ENCODE data around the gene TBC1D10B.
"Not testable (repeated sequence)": the region's sequence is repeated elsewhere in the genome, so short reads cannot be mapped to it uniquely, and the experiment has no call there.

TBC1D10B gene

DNA sequence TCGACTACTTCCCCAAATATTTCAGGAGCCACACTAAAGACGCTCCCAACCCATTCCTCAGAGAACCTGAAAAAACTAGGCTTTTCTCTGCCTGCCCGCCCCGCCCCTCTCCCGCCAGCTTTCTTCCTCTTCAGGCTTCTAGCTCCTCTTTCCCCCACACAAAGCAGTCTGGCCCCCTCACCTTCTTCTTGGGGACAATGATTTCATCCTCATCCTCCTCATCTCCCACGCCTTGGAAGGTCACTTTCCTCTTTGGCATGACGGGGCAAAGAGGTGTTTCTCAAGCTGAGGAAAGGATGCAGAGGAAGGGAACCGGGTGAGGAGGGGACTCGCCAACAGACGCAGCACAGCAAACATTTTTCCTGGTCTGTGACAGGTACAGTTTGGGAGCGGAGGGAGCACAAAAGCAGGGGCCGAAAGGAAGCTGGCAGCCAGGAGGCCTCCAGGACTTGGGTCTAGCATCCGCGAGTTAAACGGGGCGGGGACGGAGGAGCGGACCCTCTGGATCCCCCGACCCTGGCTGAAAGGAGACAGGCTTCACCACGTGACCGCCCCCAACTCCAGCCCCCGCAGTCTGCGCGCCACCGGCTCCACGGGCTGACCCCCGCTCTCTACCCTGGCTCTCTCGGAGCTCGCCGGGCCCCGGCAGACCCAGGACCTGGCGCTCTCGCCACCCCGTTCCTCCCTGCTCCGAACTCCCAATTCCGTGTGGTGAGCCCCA, 15.7 kb downstream of the TBC1D10B start:
- no peak for DNase-seq

DNA sequence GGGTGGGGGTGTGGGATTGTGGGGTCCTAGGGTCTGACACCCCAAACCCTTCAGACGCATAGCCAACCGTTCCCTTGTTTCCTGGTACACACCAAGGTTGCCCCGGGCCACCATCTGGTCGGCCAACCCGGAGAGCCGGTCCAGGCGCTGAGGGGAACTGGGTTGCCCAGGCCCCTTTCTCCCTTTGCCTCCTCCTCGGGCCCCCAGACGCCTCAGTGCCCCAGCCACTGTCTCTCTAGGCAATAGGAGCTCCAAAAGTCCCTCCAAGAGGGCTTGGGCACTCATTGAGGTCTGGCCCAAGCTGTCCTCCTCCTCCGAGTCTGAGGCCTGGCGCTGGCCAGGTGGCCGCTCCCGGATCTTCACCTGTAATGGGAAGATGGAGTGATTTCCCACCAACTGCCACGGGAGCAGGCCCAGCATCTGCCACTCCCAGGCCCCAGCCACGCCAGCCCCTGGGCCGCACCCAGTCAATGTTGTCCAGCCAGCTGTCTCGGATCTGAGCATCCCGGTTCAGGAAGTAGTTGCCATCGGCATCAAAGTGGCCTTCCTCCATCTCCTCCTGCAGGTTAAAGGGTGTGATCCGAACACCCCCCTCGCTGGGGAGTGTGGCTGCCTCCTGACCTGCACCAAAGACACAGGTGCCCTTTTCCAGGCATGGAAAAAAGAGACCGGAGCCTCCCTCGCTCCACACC, 16.7 kb downstream of the TBC1D10B start:
- no peak for DNase-seq

DNA sequence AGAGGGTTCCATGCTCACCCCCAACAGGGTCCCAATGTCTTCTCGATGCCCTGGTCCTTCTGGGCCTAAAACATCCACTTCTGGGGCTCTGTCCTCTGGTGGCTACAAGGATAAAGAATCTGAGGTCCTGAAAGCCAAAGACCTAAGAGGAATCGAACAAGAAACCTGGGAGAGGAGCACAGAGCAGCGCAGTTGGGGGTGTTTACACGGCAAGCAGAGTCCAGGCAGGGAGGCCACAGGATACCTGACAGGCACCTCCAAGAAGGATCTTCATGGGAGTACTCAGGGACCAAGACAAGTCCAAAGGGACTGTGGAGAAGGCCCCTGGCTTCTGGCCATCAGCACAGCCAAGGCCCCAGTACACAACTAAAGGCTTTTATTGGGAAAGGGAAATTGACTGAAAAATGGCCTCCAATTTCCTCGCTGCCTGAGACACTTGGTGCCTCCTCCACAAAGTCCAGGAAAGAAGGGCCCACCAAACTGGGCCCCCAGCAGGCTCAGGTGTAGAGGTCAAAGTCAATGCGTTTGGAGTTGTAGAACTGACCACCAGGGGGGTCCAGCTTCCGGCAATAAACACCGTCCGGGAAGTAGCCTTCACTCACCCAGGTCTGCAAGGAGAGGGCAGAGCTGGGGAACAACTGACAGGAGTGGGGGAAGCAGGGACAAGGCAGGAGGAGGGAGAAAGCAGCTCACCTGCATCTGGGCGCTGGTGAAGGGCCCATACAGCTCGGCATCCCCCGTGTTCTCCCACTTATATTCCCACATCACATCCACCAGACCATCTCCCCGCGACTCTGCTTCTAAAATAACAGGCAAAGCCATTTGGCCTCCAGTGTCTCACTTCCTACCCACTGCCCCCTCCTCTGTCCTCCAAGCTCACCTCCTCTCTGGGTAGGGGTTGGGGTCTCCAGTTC, 17.5 kb downstream of the TBC1D10B start:
- DNase-seq: no peak

DNA sequence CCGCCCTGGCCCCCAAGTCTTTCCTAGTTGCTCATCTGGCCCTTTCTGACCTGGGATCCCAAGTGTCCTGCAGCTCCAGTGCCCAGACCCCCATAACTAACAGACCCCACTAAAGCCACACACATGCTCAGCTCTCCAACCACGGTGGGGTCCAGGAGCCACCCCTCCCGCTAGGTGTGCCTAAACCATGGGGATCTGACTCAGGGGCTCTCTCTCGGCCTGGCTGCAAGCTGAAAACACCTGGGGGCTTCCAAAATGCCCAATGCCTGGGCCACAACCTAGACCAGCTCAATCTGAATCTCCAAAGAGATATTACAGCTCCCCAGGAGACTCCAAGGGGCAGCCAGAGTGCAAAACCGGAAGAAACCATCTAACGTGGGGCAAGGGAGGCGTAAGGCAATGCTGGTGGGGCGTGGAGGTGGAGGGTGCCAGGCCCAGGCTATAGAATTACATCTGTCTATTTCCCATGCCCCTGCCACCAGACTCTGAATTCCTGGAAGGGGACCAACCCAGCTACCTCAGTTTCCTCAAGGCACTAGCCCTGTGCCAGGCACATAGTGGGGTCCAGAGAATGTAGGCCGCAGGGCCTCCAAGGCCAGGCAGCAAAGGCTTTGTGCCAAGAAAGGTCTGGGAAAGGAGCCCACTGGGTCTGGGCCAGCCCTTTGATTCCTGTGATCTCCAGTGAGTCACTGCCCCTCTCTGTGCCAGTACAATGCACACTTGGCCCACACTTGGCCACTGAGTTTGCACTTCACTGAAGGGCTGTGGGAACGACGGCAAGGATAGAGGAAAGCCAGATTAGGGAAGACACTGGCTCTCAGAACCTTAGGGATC, 18.5 kb downstream of the TBC1D10B start:
- peak; percentile 33 for DNase-seq

DNA sequence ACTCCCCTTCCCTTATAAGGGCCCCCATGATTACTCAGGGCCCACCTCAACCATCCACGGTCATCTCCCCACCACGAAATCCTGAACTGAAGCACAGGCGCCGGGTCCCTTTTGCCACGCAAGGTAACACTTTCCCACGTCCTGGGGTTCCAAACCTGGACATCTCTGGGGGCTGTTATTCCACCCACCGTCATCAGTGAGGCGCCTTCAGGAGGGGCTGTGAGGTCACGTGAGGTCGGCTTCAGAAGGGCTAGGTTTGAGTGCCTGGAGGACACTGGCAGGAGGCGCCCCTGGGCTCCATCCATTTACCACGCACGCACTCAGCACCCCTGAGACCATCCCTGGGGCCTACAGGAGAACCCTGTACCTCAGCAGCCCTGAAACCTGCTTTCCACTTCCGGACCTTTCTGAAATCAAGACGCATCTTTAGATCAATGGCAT, 19.3 kb downstream of the TBC1D10B start:
- no peak for DNase-seq

DNA sequence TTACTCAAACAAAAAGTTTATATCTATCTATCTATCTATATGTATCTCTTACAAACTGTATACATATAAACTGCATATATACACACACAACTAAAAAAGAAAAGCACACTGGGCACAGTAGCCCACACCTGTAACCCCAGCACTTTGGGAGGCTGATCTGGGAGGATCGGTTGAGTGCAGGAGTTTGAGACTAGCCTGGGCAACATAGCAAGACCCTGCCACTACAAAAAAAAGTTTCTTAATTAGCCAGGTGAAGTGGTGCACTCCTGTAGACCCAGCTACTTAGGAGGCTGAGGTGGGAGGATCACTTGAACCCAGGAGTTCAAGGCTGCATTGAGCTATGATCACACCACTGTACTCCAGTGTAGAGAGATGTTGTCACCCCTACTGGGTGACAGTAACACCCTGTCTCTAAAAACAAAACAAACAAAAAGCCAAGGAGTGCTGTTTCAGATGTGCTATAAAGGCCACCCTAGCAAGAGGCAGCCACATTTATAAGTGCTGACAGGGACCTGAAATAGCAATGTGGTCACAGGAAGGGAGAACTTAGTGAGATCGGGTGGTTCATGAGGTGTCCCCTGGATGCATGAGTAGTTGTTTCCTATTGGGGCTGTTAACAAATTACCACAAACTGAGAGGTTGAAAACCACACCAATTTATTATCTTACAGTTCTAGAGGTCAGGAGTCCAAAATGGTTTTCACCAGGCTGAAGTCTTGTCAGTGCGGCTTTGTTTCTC, 20.0 kb downstream of the TBC1D10B start:
- DNase-seq: no peak

DNA sequence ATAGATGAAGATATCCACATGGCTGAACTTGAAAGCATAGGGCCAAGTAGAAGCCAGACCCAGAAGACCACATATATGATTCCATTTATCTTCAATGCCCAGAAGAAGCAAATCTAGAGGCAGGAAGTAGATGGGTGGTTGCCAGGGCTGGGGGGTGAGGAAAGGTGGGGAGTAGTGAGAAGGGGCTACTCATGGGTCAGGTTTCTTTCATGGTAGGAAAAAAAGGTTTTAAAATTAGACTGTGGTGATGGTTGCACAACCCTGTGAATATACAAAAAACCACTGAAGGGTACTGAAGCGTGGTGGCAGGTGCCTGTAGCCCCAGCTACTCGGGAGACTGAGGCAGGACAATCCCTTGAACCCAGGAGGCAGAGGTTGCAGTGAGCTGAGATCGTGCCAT, 20.6 kb downstream of the TBC1D10B start:
- DNase-seq: no peak

DNA sequence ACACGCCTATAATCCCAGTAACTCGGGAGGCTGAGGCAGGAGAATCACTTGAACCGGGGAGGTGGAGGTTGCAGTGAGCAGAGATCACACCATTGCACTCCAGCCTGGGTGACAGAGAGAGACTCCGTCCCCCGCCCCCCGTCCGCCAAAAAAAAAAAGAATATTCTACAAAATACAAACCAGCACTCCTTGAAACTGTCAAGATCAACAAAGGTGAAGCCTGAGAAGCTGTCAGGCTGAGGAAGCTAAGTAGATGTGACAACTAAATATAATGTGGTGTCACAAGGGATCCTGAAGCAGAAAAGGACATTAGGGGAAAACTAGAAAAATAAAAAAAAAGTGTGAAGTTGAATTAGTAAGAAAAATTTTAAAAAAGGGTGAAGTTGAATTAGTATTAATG, 21.4 kb downstream of the TBC1D10B start:
- DNase-seq: no peak

DNA sequence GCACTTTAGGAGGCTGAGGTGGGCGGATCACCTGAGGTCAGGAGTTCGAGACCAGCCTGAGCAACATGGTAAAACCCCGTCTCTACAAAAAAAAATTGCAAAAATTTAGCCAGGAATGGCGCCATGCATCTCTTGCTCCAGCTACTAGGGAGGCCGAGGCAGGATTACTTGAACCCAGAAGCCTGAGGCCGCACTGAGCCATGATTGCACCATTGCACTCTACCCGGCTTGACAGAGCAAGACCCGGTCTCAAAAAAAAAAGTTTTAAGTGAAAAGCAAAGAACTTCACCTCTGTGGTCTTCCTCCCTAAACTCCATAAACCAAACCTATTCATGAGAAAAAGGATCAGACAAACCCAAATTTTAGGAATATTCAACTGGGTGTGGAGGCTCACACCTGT, 22.2 kb downstream of the TBC1D10B start:
- DNase-seq: no peak

DNA sequence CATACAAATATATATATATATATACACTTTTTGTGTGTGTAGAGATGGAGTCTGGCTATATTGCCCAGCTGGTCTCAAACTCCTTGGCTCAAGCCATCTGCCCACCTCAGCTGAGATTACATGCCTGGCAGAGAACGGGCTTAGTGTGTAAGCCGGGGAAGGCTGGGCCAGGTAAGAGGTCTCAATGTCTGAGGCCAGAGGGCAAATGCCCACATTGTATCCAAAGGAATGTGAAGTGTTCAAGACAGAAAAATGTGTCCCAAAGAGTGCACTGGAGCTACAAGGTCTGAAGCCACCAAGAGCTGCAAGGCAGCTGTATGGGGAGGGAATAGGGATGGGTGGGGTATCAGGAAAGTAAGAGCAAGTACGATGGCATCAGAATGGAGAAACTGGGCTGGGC, 24.0 kb downstream of the TBC1D10B start:
- no peak for DNase-seq

DNA sequence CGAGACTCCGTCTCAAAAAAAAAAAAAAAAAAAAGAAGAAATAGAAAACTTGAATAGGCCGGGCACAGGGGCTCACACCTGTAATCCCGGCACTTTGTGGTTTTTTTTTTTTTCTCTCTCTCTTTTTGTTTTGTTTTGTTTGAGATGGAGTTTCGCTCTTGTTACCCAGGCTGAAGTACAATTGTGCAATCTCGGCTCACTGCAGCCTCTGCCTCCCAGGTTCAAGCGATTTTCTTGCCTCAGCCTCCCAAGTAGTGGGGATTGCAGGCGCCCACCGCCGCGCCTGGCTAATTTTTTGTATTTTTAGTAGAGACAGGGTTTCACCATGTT, 26.8 kb downstream of the TBC1D10B start:
- DNase-seq: not testable (repeated sequence)

DNA sequence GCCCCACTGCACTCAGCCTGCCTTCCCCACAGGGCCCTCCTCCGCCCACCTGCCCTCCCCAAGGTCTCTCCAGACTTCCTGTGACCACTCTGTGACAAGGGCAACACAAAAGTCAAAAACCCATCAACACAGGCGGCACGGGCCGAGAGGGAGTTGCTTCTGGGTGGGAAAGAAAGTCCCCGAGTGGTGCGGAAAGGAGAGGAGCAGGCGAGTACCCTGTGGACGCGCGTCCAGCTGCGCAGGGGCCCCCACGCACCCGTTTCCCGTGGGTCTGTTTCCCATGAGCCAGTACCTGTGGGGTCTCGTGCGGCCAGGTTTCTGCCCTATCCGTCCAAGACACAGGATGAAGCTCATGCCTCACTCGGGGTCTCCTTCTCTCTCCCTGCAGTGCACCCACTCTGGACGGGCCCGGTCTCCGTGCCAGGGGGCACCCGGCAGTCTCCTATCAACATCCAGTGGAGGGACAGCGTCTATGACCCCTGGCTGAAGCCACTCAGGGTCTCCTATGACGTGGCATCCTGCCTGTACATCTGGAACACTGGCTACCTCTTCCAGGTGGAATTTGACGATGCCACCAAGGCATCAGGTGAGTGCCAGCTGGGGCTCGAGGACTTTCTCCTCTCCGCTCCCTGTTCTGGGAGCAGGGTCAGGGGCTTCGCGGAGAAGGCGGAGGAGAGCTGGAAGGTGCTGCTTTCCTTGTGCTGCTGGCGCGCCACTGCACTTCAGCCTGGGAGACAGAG, 27.4 kb downstream of the TBC1D10B start:
- no peak for DNase-seq

DNA sequence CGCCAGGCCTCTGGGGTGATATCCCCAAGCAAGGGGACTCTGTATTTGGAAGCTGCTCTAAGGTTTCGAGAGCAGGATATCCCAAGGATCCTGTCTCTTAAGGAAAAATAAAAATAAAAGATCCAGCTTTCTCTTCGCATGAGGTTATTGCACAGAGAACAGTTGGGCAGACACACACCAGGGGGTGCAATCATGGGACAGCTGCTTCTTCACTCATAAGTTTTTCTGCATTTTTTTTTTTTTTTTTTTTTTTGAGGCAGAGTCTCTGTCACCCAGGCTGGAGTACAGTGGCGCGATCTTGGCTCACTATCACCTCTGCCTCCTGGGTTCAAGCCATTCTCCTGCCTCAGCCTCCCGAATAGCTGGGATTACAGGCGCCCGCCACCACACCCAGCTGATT, 28.3 kb downstream of the TBC1D10B start:
- not testable (repeated sequence) for DNase-seq

DNA sequence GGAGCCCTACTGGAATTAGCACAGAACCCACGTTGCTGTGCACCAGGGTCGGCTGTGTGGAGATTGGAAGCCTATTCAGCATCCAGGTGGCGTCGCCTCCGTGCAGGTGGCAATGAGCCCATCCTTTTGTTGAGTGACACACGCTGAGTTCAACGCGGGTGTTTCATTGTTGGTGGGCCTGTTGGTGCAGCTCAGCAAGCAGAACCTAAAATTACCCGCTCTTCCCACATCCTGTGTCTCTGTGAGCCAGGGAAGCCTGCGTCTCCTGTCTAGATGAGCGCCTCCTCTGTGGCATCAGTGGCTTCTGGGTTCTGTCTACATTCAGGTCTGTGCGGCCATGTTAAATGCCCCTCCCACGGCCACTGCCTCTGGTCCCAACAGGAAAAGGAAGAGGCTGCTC, 29.7 kb downstream of the TBC1D10B start:
- no peak for DNase-seq

DNA sequence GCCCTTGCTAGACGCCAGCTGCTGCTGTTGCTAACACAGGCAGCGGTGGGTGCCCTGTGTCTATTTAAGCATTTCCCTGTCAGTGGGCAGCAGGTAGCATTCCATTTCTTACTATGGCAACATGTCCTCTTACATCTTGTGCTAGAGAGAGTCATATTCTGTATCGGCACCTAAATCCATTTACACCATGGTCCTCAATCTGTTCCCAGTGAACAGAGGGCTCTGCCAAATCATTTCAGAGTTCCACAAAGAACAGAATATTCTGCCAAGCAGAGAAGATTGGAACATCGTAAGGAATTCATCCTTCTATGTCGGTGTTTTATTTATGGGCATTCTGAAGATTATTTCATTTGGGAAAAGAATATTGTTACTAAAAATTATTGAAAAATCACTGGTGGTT, 31.6 kb downstream of the TBC1D10B start:
- DNase-seq: not testable (repeated sequence)

DNA sequence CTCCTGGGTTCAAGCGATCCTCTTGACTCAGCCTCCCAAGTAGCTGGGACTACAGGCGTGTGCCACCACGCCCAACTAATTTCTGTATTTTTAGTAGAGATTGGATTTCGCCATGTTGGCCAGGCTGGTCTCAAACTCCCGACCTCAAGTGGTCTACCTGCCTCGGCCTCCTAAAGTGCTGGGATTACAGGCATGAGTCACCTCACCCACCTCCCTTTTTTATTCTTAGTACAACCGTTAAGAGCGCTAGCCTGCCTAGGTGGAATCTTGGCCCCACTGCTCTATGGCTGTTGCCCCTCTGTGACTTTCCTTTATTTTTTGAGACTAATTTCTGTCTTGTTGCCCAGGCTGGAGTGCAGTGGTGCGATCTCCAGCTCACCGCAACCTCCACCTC, 32.3 kb downstream of the TBC1D10B start:
- DNase-seq: not testable (repeated sequence)

DNA sequence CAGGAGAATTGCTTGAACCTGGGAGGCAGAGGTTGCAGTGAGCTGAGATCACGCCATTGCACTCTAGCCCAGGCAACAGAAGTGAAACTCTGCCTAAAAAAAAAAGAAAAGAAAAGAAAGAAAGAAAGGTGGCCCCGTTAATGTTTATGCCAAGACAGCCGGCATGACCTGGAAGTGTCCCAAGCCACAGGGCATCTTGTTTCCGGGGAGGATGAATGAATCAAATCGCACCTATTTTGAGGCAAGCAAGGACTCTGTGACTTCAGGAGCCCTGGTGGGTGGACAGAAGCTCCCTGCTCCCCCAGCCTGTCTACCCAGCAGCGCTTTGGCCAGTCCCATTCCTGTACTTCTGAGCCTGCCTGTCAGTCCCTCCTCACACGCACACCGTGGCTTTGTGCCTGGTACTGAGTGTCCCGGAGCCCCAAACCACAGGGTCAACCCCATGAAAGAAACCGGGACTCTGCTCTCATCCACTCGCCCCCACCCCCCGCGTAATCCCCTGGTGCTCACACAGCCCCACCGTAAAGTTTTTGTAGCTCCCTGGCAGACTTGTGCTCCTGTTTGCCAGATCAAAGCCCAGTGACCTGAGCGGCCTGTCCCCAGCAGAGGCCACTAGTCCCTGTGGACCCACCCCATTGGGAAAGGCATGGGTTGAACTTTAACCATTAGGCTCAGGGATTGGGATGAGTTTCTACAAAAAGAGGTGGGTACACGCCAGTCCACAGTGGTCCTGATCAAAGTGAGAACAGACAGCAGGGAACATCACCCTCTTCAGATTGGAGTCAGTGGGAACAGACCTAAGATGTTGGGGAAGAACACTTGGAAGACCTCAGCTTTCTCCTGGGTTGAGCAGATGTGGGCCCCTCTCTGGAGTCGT, 34.5 kb downstream of the TBC1D10B start:
- DNase-seq: no peak

DNA sequence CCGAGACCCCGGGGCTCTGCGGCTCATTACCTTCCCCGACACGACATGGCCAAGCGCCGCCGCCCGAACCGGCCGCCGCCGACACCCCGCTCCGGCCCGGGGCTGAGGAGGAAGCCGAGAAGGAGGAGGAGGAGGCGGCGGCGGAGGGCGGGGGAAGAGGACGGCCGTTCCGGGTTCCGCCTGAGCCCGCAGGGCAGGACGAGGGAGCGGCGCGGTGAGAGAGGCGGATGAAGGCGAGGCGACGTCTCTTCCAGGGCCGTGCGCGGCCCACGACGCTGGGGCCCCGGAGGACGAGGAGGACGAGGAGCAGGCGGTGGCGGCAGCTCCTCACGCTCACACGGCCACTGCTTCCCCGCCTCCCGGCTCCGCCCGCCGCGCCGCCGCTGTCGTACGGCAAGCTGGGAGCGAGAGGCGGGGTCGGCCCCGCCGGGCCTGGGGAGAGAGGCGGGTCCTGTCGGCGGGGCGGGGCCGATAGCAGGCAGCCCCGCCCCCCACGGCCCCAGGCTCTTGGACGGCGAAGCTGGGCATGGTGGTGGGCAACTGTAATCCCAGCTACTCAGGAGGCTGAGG, 35.2 kb downstream of the TBC1D10B start:
- peak; percentile 39 for DNase-seq

DNA sequence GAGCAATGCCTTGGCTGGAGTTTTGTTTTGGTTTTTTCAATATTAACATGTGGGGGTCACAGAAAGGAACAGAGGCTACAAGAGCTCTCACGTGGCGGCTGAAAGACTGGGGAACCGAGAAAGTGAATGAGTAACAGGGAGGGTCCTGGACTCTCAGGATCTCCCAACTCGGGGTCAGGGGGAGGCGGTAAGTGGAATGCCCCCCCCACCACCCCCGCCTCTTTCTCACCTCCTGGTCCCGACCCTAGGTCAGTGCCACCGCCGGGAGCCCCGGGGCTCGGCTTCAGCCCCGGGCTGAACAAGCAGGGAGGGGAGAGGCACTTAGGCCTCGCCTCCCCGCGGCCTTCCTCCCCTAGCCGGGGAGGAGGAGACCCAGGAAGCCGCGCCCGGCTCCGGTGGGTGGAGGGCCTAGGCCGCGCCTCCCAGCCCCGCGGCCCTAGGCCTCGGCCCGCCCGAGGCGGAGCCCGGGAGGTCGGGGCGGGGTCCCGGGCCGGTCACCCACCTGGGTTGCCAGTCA, 35.8 kb downstream of the TBC1D10B start:
- DNase-seq: peak; percentile 24

DNA sequence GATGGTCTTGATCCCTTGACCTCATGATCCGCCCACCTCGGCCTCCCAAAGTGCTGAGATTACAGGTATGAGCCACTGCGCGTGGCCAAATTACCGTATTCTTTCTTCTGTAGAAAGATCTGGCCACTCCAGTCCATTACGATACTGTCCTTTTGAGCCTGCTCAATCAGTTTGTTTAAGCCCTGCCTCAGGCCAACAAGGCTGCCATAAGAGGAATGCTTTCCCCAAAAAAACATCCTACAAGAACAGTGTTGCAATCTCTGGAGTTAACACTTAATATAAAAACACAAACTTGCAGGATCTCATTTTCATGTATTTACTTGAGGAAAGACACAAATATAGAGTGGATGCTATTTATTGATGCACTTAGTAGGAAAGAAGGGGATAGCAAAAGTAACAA, 46.1 kb downstream of the TBC1D10B start:
- not testable (repeated sequence) for DNase-seq
